Endothelial cell of umbilical vein (primary cell): Measurements from ENCODE around the gene UTS2. TPM values are rescaled to one million over a fixed set of nuclear protein-coding genes. Genes with fewer than 3 reads are reported as not detected.

Experiments used
- BruUV-seq: library from RNA; stranded (reverse); fragments of 400-500 nt; replicated peaks from 2 replicates; lab custom pipeline; 2021; lab: Mats Ljungman, UMichigan
- CTCF ChIA-PET: fragments of 300-600, 350-600 bp; sonication (Branson Sonifier 250); formaldehyde crosslinking; loops from one replicate; lab custom pipeline; 2021; ENCODE audit warnings: antibody characterized with exemption, inconsistent platforms; lab: Charles Lee
- POLR2A ChIA-PET: fragments of 300-600, 350-600 bp; sonication (Branson Sonifier 250); formaldehyde crosslinking; loops from one replicate; lab custom pipeline; 2021; ENCODE audit warnings: antibody characterized with exemption, inconsistent platforms; lab: Charles Lee
- DNase-seq: peaks from one replicate; pipeline ENCODE4 v3.0.0-alpha.2; 2011; ENCODE audit warnings: low read depth, low spot score
- FAIRE-seq: peaks from 2 replicates; lab custom pipeline; 2011; peaks lifted over from hg19 to GRCh38; lab: Jason Lieb, UNC
- H2AFZ ChIP-seq: 2 replicates; pipeline ENCODE4 v1.6.0; 2012; ENCODE audit warnings: low read depth, low read length, control low read depth, inconsistent platforms
- H3K27ac ChIP-seq: 2 replicates; pipeline ENCODE4 v1.5.1; 2011; ENCODE audit warnings: low read depth, mild to moderate bottlenecking, control low read depth, low read length, moderate library complexity; ENCODE audit not compliant: insufficient read depth
- H3K27me3 ChIP-seq, 2 experiments: 2 replicates each; pipeline versions ENCODE4 v1.6.0 to v1.6.1; 2011; ENCODE audit warnings: low read length in 2 of 2, mixed read lengths in 1 of 2; ENCODE audit not compliant: control insufficient read depth in 2 of 2, insufficient read depth in 2 of 2
- H3K36me3 ChIP-seq, 2 experiments: 2 replicates in 1 of 2; 3 replicates in 1 of 2; pipeline ENCODE4 v1.5.1; 2011; ENCODE audit warnings: low read length in 2 of 2, mild to moderate bottlenecking in 1 of 2, moderate library complexity in 1 of 2; ENCODE audit not compliant: control insufficient read depth in 2 of 2, insufficient read depth in 2 of 2; ENCODE audit errors: extremely low read depth in 1 of 2
- H3K4me1 ChIP-seq: 3 replicates; pipeline ENCODE4 v1.5.1; 2011; ENCODE audit warnings: mild to moderate bottlenecking, low read length; ENCODE audit not compliant: control insufficient read depth, insufficient read depth; ENCODE audit errors: extremely low read depth
- H3K4me2 ChIP-seq: 2 replicates; pipeline ENCODE4 v1.6.1; 2011; ENCODE audit warnings: low read length, control low read depth, mixed read lengths; ENCODE audit not compliant: insufficient read depth
- H3K4me3 ChIP-seq, 3 experiments: fragments of 200-600 bp in 1 of 3; sonication (generic), shearing (Covaris generic) in 1 of 3; replicated peaks in 1 of 3; 2 replicates each; pipeline ENCODE4 v1.5.1; 2011 to 2016; ENCODE audit warnings: control low read depth in 3 of 3, low read length in 3 of 3, mild to moderate bottlenecking in 2 of 3, inconsistent platforms in 1 of 3, low read depth in 1 of 3, moderate library complexity in 1 of 3; ENCODE audit not compliant: insufficient read depth in 1 of 3
- H3K79me2 ChIP-seq: 2 replicates; pipeline ENCODE4 v1.6.0; 2012; ENCODE audit warnings: low read length, inconsistent platforms; ENCODE audit not compliant: control insufficient read depth, insufficient read depth
- H3K9ac ChIP-seq: replicated peaks from 2 replicates; pipeline ENCODE3; 2011; ENCODE audit warnings: low read length, control low read depth; ENCODE audit not compliant: insufficient read depth; ENCODE audit errors: extremely low read depth
- H3K9me1 ChIP-seq: replicated peaks from 3 replicates; pipeline ENCODE4 v1.6.0; 2011; ENCODE audit warnings: mild to moderate bottlenecking, low read length; ENCODE audit not compliant: control insufficient read depth, insufficient read depth; ENCODE audit errors: extremely low read depth
- H3K9me3 ChIP-seq: replicated peaks from 2 replicates; pipeline ENCODE4 v1.5.1; 2012; ENCODE audit warnings: low read length, inconsistent platforms; ENCODE audit not compliant: control insufficient read depth, insufficient read depth
- H4K20me1 ChIP-seq: replicated peaks from 2 replicates; pipeline ENCODE3; 2011; ENCODE audit warnings: mild to moderate bottlenecking, low read length; ENCODE audit not compliant: control insufficient read depth, insufficient read depth; ENCODE audit errors: extremely low read depth
- CTCF ChIP-seq, 2 donors: IDR thresholded peaks; 1 replicate in 1 of 2; 2 replicates in 1 of 2; pipeline ENCODE4 v1.5.1; 2011; ENCODE audit warnings: low read length in 2 of 2, mild to moderate bottlenecking in 2 of 2, moderate library complexity in 2 of 2, control low read depth in 1 of 2, inconsistent platforms in 1 of 2, low read depth in 1 of 2; ENCODE audit not compliant: insufficient read depth in 1 of 2; ENCODE audit errors: extremely low read depth in 1 of 2
- EZH2 ChIP-seq: IDR thresholded peaks from 2 replicates; pipeline ENCODE4 v1.6.1; 2012; ENCODE audit warnings: borderline replicate concordance, low read depth, mild to moderate bottlenecking, moderate library complexity, low read length, inconsistent platforms; ENCODE audit not compliant: severe bottlenecking
- FOS ChIP-seq: IDR thresholded peaks from 2 replicates; pipeline ENCODE4 v1.6.1; 2011; ENCODE audit warnings: mild to moderate bottlenecking, low read length, moderate library complexity, borderline replicate concordance; ENCODE audit not compliant: insufficient read depth
- JUN ChIP-seq: IDR thresholded peaks from 2 replicates; pipeline ENCODE4 v1.6.1; 2011; ENCODE audit warnings: borderline replicate concordance, low read depth; ENCODE audit not compliant: insufficient read length, insufficient read depth
- MYC ChIP-seq: IDR thresholded peaks from one replicate; pipeline ENCODE4 v1.6.1; 2011; ENCODE audit warnings: mild to moderate bottlenecking, low read depth, low read length
- POLR2A ChIP-seq: IDR thresholded peaks from 2 replicates; pipeline ENCODE4 v1.6.1; 2012; ENCODE audit warnings: low read depth, mild to moderate bottlenecking, control low read depth, low read length
- POLR2AphosphoS5 ChIP-seq: IDR thresholded peaks from 2 replicates; pipeline ENCODE4 v1.6.1; 2012; ENCODE audit warnings: low read depth, mild to moderate bottlenecking, control low read depth, low read length, moderate library complexity; ENCODE audit not compliant: insufficient read depth
- dilution Hi-C: fragments of 300-500 bp; cut with MboI; formaldehyde crosslinking; loops from one replicate; pipeline ENCODE4 v1.15.0; 2019; ENCODE audit warnings: low sequenced_read_pairs; ENCODE audit not compliant: extremely low pct_ligation_motif_present
- intact Hi-C: fragments of 100-400 bp; cut with micrococcal nuclease; formaldehyde crosslinking; loops from one replicate; pipeline ENCODE4 v1.10.0; 2022
- polyA plus RNA-seq, 4 experiments: library from polyadenylated mRNA; depleted of rRNA in 3 of 4; stranded (reverse) in 3 of 4; unstranded in 1 of 4; fragments of >200 nt; gene quantifications; 2 replicates each; pipeline versions ENCODE4 v1.2.1 to v1.2.3, GENCODE V29; 2011 to 2012; ENCODE audit warnings: missing spikeins in 1 of 4
- total RNA-seq: library from RNA; stranded (reverse); gene quantifications from 2 replicates; pipeline ENCODE4 v1.2.3, GENCODE V29; 2021
- TF ChIP-seq, protein P1 (sequence below): IDR thresholded peaks from 2 replicates; pipeline ENCODE4 v1.6.1; 2011; ENCODE audit not compliant: insufficient read depth, insufficient read length

UTS2 gene
- total and polyA plus RNA-seq, 2 donors (not counting 3 experiments of a cell fraction or from before 2014, with no cell fraction given), result not detected

DNA sequence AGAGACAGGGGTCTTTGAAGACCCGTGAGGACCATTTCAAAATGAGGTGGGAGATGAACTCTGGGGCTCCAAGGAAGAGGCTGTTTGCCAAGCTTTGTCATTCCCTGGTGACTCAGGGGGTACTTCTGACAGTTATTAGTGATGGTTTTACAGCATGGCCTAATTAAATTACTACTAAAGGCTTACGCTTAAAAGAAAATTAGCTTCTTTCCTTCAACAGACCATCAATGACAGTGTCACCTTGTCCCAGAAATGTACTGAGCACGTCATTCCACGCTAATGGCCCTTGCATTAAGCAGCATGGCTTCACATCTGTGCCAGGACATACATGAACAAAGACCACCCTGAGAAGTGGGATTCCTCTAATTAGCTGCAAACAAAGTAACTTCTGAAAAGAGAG, 5.1 kb upstream of the UTS2 start:
- H3K79me2 ChIP-seq, result no peaks in the 10 kb centered on the region
- H3K9ac ChIP-seq, result no peak overlapping the region
- no peak for FAIRE-seq
- no peak overlapping the region for H3K27ac ChIP-seq
- H3K4me1 ChIP-seq, result no peaks in the 10 kb centered on the region
- no peak overlapping the region for H2AFZ ChIP-seq
- no TSS peak for BruUV-seq
- POLR2A ChIA-PET, result no interaction called here
- CTCF ChIA-PET, result interaction anchor here (0.8 to 1.5 kb wide), 2 partner anchors 10 to 50 kb away, joined by 3 to 6 read pairs; no protein-coding TSS in a partner anchor
- no peak overlapping the region for H3K4me2 ChIP-seq
- H3K9me1 ChIP-seq, result no peaks in the 10 kb centered on the region
- H3K36me3 ChIP-seq, result no peaks in the 10 kb centered on the region
- H3K4me3 ChIP-seq, result no peak overlapping the region
- H3K9me3 ChIP-seq, result no peaks in the 10 kb centered on the region
- TF ChIP-seq CTCF (IDR thresholded peaks at IDR 0.05; ENCODE audit: extremely low read depth in 1 of 2, insufficient read depth in 1 of 2, low read depth in 1 of 2, low read length in 2 of 2), result no peak
- TF ChIP-seq FOS, result no peak
- TF ChIP-seq, protein P1, sequence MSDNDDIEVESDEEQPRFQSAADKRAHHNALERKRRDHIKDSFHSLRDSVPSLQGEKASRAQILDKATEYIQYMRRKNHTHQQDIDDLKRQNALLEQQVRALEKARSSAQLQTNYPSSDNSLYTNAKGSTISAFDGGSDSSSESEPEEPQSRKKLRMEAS, result no peak
- no peak for TF ChIP-seq POLR2AphosphoS5
- no peak for TF ChIP-seq MYC
- no peak for TF ChIP-seq POLR2A
- no peak for TF ChIP-seq EZH2
- TF ChIP-seq JUN, result no peak
- H4K20me1 ChIP-seq, result no peaks in the 10 kb centered on the region
- H3K27me3 ChIP-seq, result peaks cover 0 to 4% of the 10 kb centered on the region in 2 experiments
- dilution Hi-C loops, result no loop called here
- no peak for DNase-seq
- intact Hi-C loops, result no loop called here
